Left kidney (tissue), 1 donor: ENCODE measurements around the gene FAM89A. TPM values are rescaled to one million over a fixed set of nuclear protein-coding genes. Genes with fewer than 3 reads are reported as not detected.

Experiments
- polyA plus RNA-seq: library from polyadenylated mRNA; unstranded; fragments of 120-200 nt; gene quantifications from one replicate; pipeline ENCODE4 v1.2.1, GENCODE V29; 2013; ENCODE audit not compliant: insufficient read length

Gene FAM89A
- polyA plus RNA-seq, 1 donor, result 15.7 TPM

Other genes with a start within 250 kb of the FAM89A start
- gene C1orf198, start 171.7 kb downstream of the FAM89A start, polyA plus RNA-seq, result 81.3 TPM
- gene TTC13, start 61.4 kb downstream of the FAM89A start, polyA plus RNA-seq, result 29.1 TPM
- gene ARV1, start 61.2 kb downstream of the FAM89A start, polyA plus RNA-seq, result 29.0 TPM
- 0.15 TPM for gene TRIM67, start 121.8 kb upstream of the FAM89A start, polyA plus RNA-seq
- gene GNPAT, start 201.0 kb upstream of the FAM89A start, polyA plus RNA-seq, result 82.2 TPM